IMR-90 (cell line): Measurements from ENCODE around the gene DSCAML1. TPM values are rescaled to one million over a fixed set of nuclear protein-coding genes. Genes with fewer than 3 reads are reported as not detected.

ENCODE experiments used
- polyA plus RNA-seq, 3 experiments: library from polyadenylated mRNA; depleted of rRNA; stranded (reverse); fragments of >200 nt; gene quantifications; 2 replicates each; pipeline ENCODE4 v1.2.3, GENCODE V29; 2012; ENCODE audit warnings: low replicate concordance in 1 of 3
- total RNA-seq: library from RNA; depleted of rRNA; stranded (reverse); fragments of >200 nt; gene quantifications from 2 replicates; pipeline ENCODE4 v1.2.3, GENCODE V29; 2012; rRNA removed
- TF ChIP-seq, protein P1 (sequence below): fragments of 150-350 bp; IDR thresholded peaks from 2 replicates; pipeline ENCODE4 v1.6.1; 2016; ENCODE audit warnings: low read depth, mild to moderate bottlenecking, low read length, moderate library complexity, borderline replicate concordance

DSCAML1 gene
- total and polyA plus RNA-seq, 2 of the 4 experiments (the other 2 are of a cell fraction) = not detected

DNA sequence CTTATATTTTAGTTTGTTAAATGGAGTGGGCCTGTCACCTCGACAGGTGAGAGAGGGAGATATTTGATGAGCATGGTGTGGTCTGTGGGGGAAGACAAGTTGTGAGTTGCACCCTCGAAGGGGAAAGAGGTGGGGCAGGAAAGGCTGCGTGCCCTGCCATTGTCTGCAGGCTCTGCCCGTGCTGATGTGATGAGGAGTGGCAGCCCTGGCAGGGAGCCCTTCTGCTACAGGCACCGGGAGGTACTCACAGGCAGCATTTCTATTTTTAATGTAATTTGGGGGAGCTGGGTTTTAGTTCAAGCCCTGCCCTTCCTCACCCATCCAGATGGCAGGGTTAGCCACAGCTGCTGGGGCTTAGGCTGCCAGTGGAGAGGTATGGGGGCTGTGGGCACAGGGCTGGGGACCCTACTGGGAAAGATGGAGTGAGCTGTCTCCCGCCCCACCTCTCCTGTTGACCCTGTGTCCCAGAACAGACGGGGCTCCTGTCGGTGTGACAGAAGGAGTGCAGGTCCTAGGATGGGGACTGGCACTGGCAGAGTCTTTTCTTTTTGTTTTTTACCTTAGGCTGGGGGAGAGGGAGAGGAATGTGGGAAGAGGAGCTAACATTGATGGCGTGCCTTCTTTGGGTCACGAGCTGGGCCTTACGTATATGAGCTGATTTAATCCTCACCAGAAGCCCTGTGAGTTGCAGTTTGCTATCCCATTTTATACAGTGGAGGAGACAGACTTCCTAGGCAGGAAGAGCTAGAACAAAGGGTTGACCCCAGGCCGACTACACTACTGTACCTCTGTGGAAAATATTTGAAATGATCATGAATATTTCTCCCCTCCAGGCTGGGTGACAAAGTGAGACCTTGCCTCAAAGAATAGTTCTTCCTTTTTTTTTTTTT is 417.8 kb downstream of the DSCAML1 start (continued):
- TF ChIP-seq, protein P1, sequence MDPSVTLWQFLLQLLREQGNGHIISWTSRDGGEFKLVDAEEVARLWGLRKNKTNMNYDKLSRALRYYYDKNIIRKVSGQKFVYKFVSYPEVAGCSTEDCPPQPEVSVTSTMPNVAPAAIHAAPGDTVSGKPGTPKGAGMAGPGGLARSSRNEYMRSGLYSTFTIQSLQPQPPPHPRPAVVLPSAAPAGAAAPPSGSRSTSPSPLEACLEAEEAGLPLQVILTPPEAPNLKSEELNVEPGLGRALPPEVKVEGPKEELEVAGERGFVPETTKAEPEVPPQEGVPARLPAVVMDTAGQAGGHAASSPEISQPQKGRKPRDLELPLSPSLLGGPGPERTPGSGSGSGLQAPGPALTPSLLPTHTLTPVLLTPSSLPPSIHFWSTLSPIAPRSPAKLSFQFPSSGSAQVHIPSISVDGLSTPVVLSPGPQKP = no peak

Other genes with a start within 250 kb of the DSCAML1 start
- not detected in 2 replicates for gene FXYD2, start 27.5 kb upstream of the DSCAML1 start, total RNA-seq
- 0.09 TPM in 1 of 2 replicates, not detected in the other for gene FXYD2, start 27.5 kb upstream of the DSCAML1 start, polyA plus RNA-seq (2012; rRNA removed)
- not detected in 2 replicates for gene FXYD6, start 79.4 kb upstream of the DSCAML1 start, total RNA-seq
- 0.32 and 0.36 TPM in 2 replicates for gene FXYD6, start 79.4 kb upstream of the DSCAML1 start, polyA plus RNA-seq (2012; rRNA removed)
- gene TMPRSS13, start 132.2 kb upstream of the DSCAML1 start, total RNA-seq = not detected in 2 replicates
- gene TMPRSS13, start 132.2 kb upstream of the DSCAML1 start, polyA plus RNA-seq (2012; rRNA removed) = not detected in 2 replicates
- not detected in 2 replicates for gene IL10RA, start 189.2 kb upstream of the DSCAML1 start, total RNA-seq
- gene IL10RA, start 189.2 kb upstream of the DSCAML1 start, polyA plus RNA-seq (2012; rRNA removed) = 0.12 TPM in 1 of 2 replicates, not detected in the other